Measurements from ENCODE around the gene TMPRSS6.

Gene TMPRSS6

GRCh38 chr22:37146507-37147180 lies 37.1 kb upstream of the TMPRSS6 start:
- Histone ChIP-seq H3K9me3 (ENCODE audit: control insufficient read depth, insufficient read depth, low read length) (no peaks in the 10 kb centered on the region), H3K36me3 (ENCODE audit: insufficient read depth, low read length) (no peaks in the 10 kb centered on the region), H3K9ac (ENCODE audit: low read depth, low read length) (no peak overlapping the region), H3K4me1 (ENCODE audit: insufficient read depth, low read length) (peaks cover 5% of the 10 kb centered on the region; the same call in 1 of the 2 replicates)

- Histone ChIP-seq H3K4me1 (ENCODE audit: insufficient read depth, low read length) (peaks cover 5% of the 10 kb centered on the region; the same call in 1 of the 2 replicates), H3K9me3 (ENCODE audit: control insufficient read depth, insufficient read depth, low read length) (no peaks in the 10 kb centered on the region), H3K9ac (ENCODE audit: low read depth, low read length) (no peak overlapping the region), H3K36me3 (ENCODE audit: insufficient read depth, low read length) (no peaks in the 10 kb centered on the region)
Observed at GRCh38 chr22:37146051-37146385, 36.5 kb upstream of the TMPRSS6 start.

GRCh38 chr22:37145180-37146050 lies 35.9 kb upstream of the TMPRSS6 start:
- H3K9me3 ChIP-seq (ENCODE audit: control insufficient read depth, insufficient read depth, low read length), result no peaks in the 10 kb centered on the region
- no peaks in the 10 kb centered on the region for H3K36me3 ChIP-seq (ENCODE audit: insufficient read depth, low read length)
- H3K9ac ChIP-seq (ENCODE audit: low read depth, low read length), result no peak overlapping the region
- peaks cover 5% of the 10 kb centered on the region; the same call in 1 of the 2 replicates for H3K4me1 ChIP-seq (ENCODE audit: insufficient read depth, low read length)

DNA sequence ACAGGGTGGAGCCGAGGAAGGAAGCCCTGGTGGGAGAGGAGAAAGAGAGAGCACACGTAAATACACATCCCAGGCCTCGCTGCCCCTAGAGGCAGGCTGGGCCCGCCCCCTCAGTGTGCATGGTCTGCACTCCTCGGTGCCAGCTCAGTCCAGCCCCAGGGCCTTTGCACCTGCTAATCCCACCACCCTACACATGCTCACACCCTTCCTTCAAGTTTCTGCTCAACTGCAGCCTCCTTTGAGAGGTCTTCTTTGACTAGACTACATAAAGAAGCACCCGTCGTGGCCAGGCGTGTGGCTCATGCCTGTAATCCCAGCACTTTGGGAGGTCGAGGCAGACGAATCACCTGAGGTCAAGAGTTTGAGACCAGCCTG lies 34.7 kb upstream of the TMPRSS6 start:
- Histone ChIP-seq H3K4me1 (ENCODE audit: insufficient read depth, low read length) (peaks cover under 1% of the 10 kb centered on the region; the same call in 1 of the 2 replicates), H3K9me3 (ENCODE audit: control insufficient read depth, insufficient read depth, low read length) (no peaks in the 10 kb centered on the region), H3K9ac (ENCODE audit: low read depth, low read length) (no peak overlapping the region), H3K36me3 (ENCODE audit: insufficient read depth, low read length) (no peaks in the 10 kb centered on the region)

DNA sequence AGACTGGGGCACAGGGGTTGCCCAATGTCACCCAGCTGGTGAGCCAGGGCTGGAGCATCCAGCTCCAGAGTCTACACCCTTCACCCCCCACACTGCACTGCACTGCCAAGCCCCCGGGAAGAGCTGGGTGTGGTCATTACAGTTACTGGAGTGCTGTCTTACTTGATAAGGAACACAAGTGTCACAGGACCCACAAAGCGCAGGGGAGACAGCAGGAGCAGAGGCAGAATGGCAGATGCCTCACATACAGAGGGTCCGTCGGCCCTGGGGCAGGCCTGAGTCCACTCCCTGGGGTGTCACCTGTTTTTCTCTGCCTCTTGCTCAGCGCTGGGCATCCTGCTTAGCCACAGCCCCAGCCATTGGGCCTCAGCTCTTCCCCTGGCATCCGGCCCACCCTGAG lies 32.5 kb upstream of the TMPRSS6 start:
- H3K36me3 ChIP-seq (ENCODE audit: insufficient read depth, low read length), result no peaks in the 10 kb centered on the region; the same call in 1 of the 2 replicates
- H3K9ac ChIP-seq (ENCODE audit: low read depth, low read length), result no peak overlapping the region
- no peaks in the 10 kb centered on the region; the same call in 1 of the 2 replicates for H3K4me1 ChIP-seq (ENCODE audit: insufficient read depth, low read length)
- no peaks in the 10 kb centered on the region for H3K9me3 ChIP-seq (ENCODE audit: control insufficient read depth, insufficient read depth, low read length)

DNA sequence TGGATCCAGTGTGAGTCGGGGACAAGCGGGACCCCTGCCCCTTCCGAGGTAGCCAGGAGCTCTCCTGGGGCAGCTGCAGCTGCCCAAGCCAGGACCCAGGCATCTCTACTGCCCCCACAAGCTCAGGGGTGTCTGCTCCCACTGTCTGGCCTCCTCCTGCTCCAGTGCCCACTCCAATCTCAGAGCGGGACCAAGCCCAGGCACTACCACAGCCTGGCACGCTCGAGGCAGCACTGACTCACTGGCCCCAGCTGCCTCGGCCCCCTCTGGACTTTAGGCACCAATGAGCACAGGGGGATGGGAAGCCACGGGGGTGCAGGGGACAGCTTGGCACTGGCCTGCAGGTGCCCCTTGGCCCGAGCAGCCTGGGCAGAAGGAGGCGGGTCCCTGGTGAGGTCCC lies 32.0 kb upstream of the TMPRSS6 start:
- H3K9ac ChIP-seq (ENCODE audit: low read depth, low read length), result no peak overlapping the region
- no peaks in the 10 kb centered on the region for H3K9me3 ChIP-seq (ENCODE audit: control insufficient read depth, insufficient read depth, low read length)
- no peaks in the 10 kb centered on the region; the same call in 1 of the 2 replicates for H3K36me3 ChIP-seq (ENCODE audit: insufficient read depth, low read length)

GRCh38 chr22:37140686-37141323 lies 31.3 kb upstream of the TMPRSS6 start:
- Histone ChIP-seq H3K9ac (ENCODE audit: low read depth, low read length) (no peak overlapping the region), H3K4me1 (ENCODE audit: insufficient read depth, low read length) (no peaks in the 10 kb centered on the region; the same call in 1 of the 2 replicates), H3K9me3 (ENCODE audit: control insufficient read depth, insufficient read depth, low read length) (no peaks in the 10 kb centered on the region), H3K36me3 (ENCODE audit: insufficient read depth, low read length) (no peaks in the 10 kb centered on the region; the same call in 1 of the 2 replicates)

More for the DNA sequence above, 32.0 kb upstream of the TMPRSS6 start:
- no peaks in the 10 kb centered on the region; the same call in 1 of the 2 replicates for H3K4me1 ChIP-seq (ENCODE audit: insufficient read depth, low read length)

DNA sequence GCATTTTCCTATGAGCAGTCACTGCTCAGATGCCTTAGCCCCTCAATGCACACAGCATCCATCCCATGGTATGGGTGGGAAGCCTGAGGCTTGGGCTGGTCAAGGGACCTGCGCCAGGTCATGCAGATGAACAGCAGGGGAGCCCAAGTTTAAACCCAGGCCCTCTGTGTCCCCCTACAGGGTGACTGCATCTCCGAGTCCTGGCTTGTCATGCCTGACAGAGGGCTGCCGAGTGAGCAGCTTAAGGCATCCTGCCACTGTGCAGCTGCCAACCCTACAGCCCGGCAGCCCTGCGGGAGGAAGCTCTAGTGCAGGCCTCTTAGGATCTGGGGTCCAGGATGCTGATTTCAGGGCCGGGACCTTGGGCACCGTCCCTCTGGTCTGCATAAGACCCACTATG lies 30.2 kb upstream of the TMPRSS6 start:
- Histone ChIP-seq H3K4me1 (ENCODE audit: insufficient read depth, low read length) (no peaks in the 10 kb centered on the region), H3K9me3 (ENCODE audit: control insufficient read depth, insufficient read depth, low read length) (no peaks in the 10 kb centered on the region), H3K9ac (ENCODE audit: low read depth, low read length) (no peak overlapping the region), H3K36me3 (ENCODE audit: insufficient read depth, low read length) (no peaks in the 10 kb centered on the region; the same call in 1 of the 2 replicates)

GRCh38 chr22:37138849-37139561 lies 29.5 kb upstream of the TMPRSS6 start:
- Histone ChIP-seq H3K9ac (ENCODE audit: low read depth, low read length) (no peak overlapping the region), H3K4me1 (ENCODE audit: insufficient read depth, low read length) (no peaks in the 10 kb centered on the region), H3K9me3 (ENCODE audit: control insufficient read depth, insufficient read depth, low read length) (no peaks in the 10 kb centered on the region), H3K36me3 (ENCODE audit: insufficient read depth, low read length) (no peaks in the 10 kb centered on the region; the same call in 1 of the 2 replicates)

- H3K4me1 ChIP-seq (ENCODE audit: insufficient read depth, low read length), result no peaks in the 10 kb centered on the region
- no peaks in the 10 kb centered on the region; the same call in 1 of the 2 replicates for H3K36me3 ChIP-seq (ENCODE audit: insufficient read depth, low read length)
- no peak overlapping the region for H3K9ac ChIP-seq (ENCODE audit: low read depth, low read length)
- H3K9me3 ChIP-seq (ENCODE audit: control insufficient read depth, insufficient read depth, low read length), result no peaks in the 10 kb centered on the region
Observed at GRCh38 chr22:37137903-37138665, 28.6 kb upstream of the TMPRSS6 start.

- Histone ChIP-seq H3K36me3 (ENCODE audit: insufficient read depth, low read length) (no peaks in the 10 kb centered on the region; the same call in 1 of the 2 replicates), H3K9me3 (ENCODE audit: control insufficient read depth, insufficient read depth, low read length) (no peaks in the 10 kb centered on the region), H3K4me1 (ENCODE audit: insufficient read depth, low read length) (no peaks in the 10 kb centered on the region), H3K9ac (ENCODE audit: low read depth, low read length) (no peak overlapping the region)
Observed at GRCh38 chr22:37137131-37137530, 27.6 kb upstream of the TMPRSS6 start.

GRCh38 chr22:37135023-37135422 lies 25.5 kb upstream of the TMPRSS6 start:
- H3K4me1 ChIP-seq (ENCODE audit: insufficient read depth, low read length), result no peaks in the 10 kb centered on the region
- H3K9ac ChIP-seq (ENCODE audit: low read depth, low read length), result no peak overlapping the region

DNA sequence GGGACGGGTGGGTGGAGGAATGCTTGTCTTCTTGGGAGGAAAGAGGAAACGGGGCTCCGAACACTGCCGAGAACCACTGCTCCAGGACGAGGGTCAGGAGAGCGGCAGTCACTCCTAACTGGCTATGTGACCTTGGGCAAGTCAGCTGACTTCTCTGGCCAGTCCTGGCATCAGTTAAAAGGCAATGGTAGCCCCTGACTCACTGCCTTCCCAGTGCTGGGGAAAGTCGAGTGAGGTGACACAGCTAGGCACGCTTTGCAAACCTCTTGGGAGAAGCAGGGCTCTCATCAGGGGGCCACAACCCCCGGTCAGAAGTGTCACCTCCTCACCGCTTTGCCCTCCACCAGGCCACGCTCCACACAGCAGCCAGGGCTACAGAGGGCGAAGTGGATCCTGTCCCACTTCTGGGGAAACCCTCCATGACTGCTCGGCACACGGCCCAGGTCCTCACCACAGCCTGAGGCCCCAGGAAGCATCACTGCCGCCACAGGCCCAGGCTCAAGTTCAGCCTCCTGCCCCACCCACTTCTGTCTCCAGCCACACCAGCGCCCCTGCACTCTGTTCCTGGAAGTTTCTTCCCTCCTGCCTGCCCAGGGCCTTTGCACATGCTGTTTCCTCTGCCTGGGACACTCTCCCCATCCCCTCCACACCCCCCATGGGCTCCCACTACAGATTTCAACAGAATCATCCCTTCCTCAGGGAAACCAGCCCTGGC lies 23.9 kb upstream of the TMPRSS6 start:
- no peaks in the 10 kb centered on the region for H3K9me3 ChIP-seq (ENCODE audit: control insufficient read depth, insufficient read depth, low read length)
- H3K4me1 ChIP-seq (ENCODE audit: insufficient read depth, low read length), result no peaks in the 10 kb centered on the region

More at GRCh38 chr22:37135023-37135422, 25.5 kb upstream of the TMPRSS6 start:
- H3K9me3 ChIP-seq (ENCODE audit: control insufficient read depth, insufficient read depth, low read length), result no peaks in the 10 kb centered on the region
- no peaks in the 10 kb centered on the region; the same call in 1 of the 2 replicates for H3K36me3 ChIP-seq (ENCODE audit: insufficient read depth, low read length)

More for the DNA sequence above, 23.9 kb upstream of the TMPRSS6 start:
- Histone ChIP-seq H3K9ac (ENCODE audit: low read depth, low read length) (no peak overlapping the region), H3K36me3 (ENCODE audit: insufficient read depth, low read length) (no peaks in the 10 kb centered on the region; the same call in 1 of the 2 replicates)

All from ES-I3 (cell line).